Bladder microvascular endothelial cell (primary cell): ENCODE measurements around the gene ASB12. TPM values are rescaled to one million over a fixed set of nuclear protein-coding genes. Genes with fewer than 3 reads are reported as not detected.

ENCODE experiments used
- total RNA-seq: library from RNA; depleted of rRNA; stranded (reverse); fragments of >200 nt; gene quantifications from 2 replicates; pipeline ENCODE4 v1.2.3, GENCODE V29; 2014

ASB12 gene
- total RNA-seq = not detected in 2 replicates

DNA sequence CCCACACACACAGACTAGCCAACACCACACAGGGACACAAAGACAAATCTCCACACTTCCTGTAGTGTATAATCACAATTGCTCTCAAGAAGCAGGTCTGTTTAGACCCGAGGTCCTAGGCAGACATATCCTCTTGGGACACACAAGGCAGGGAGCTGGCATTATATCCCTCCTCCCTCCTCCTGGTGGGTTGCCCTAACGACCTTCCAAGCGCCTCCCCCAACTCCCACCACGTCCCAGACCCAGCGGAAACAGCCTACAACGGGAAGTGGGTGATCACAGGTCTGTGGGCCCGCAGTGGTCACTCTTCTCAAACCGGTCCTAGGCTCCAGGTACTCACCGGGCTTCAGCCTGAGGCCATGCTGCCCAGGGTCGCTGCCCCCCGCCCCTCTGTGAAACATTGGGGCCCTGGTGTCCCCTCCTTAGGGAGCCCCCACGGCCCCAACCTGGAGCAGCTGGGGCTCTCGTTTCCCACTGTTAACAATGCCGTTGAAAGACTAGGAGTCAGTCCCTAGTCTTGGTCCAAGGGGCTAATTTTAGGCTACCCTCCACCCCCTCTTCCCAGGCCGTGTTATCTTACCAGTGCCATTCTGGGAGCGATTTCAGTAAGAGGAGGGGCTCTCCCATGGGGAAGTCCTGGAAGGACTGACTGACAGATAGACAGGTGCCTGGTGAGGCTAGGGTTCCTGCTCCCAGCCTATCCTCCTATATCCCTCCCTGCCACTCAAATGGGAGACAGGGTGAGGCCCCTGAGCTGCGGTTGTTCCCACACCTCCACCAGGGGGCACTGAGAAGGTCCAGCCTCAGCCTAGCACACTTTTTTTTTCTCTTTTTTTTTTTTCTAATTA, at the start of gene ASB12:
Gene ASB12, minus strand, starts transcription at position 485 of the 848 bp plus-strand sequence. CDS start 4,957 bp downstream, outside the sequence.

DNA sequence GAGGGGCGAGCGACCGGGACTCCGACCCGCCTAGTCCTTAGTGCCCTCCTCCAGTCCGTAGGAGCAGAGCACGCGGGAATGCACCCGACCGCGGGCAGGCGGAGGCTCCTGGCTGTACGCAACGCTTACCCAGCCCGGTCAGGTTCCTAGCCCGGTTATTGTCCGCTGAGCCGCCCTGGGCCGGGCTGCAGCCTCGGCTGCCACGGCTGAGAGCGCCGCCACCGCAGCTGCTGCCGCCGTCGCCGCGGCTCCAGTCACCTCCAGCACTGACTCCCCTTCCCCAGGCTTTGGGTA, 25.0 kb downstream of the ASB12 start, which contains the start of gene AMER1:
Gene AMER1, minus strand, starts transcription at position 268 of the 294 bp plus-strand sequence. CDS start 12,422 bp downstream, outside the sequence.

Other genes with a start within 250 kb of the ASB12 start
- 0.81 and 2.4 TPM in 2 replicates for gene AMER1, start 24.9 kb downstream of the ASB12 start, total RNA-seq
- gene MTMR8, start 164.8 kb upstream of the ASB12 start, total RNA-seq = 0.19 and 0.49 TPM in 2 replicates